ENCODE measurements around the gene ANO4.
"Not testable (repeated sequence)": the region's sequence is repeated elsewhere in the genome, so short reads cannot be mapped to it uniquely, and the experiment has no call there.

ANO4 gene

GRCh38 chr12:100927826-100928225 is 133.2 kb downstream of the ANO4 start:
- Histone ChIP-seq H3K27me3 (ENCODE audit: insufficient read depth, low read depth) (no peaks in the 10 kb centered on the region), H3K36me3 (ENCODE audit: insufficient read depth) (no peaks in the 10 kb centered on the region), H3K4me2 (no peak overlapping the region), H3K79me2 (ENCODE audit: insufficient read depth, low read depth) (no peaks in the 10 kb centered on the region), H3K27ac (no peak overlapping the region), H4K20me1 (ENCODE audit: insufficient read depth) (no peaks in the 10 kb centered on the region), H3K4me3 (IDR thresholded peaks at IDR 0.05; ENCODE audit: insufficient read depth, low read depth, low read length) (no peak overlapping the region), H2AFZ (ENCODE audit: low read depth) (no peak overlapping the region), H3K9ac (no peak overlapping the region), H3K4me1 (ENCODE audit: low read depth, poor library complexity, severe bottlenecking) (no peaks in the 10 kb centered on the region)
- TF ChIP-seq CTCF (conservative IDR thresholded peaks at IDR 0.05; ENCODE audit: low read depth, low read length): no peak

GRCh38 chr12:100932571-100932970 is 138.0 kb downstream of the ANO4 start:
- Histone ChIP-seq H2AFZ (ENCODE audit: low read depth) (no peak overlapping the region), H3K27ac (no peak overlapping the region), H3K27me3 (ENCODE audit: insufficient read depth, low read depth) (no peaks in the 10 kb centered on the region), H4K20me1 (ENCODE audit: insufficient read depth) (no peaks in the 10 kb centered on the region), H3K79me2 (ENCODE audit: insufficient read depth, low read depth) (no peaks in the 10 kb centered on the region), H3K36me3 (ENCODE audit: insufficient read depth) (no peaks in the 10 kb centered on the region), H3K4me2 (no peak overlapping the region), H3K4me3 (IDR thresholded peaks at IDR 0.05; ENCODE audit: insufficient read depth, low read depth, low read length) (no peak overlapping the region), H3K4me1 (ENCODE audit: low read depth, poor library complexity, severe bottlenecking) (no peaks in the 10 kb centered on the region), H3K9ac (no peak overlapping the region)
- no peak for TF ChIP-seq CTCF (conservative IDR thresholded peaks at IDR 0.05; ENCODE audit: low read depth, low read length)

- H3K27me3 ChIP-seq (ENCODE audit: insufficient read depth, low read depth); H3K4me1 ChIP-seq (ENCODE audit: low read depth, poor library complexity, severe bottlenecking); H3K4me2 ChIP-seq; H3K36me3 ChIP-seq (ENCODE audit: insufficient read depth); H3K9ac ChIP-seq; H4K20me1 ChIP-seq (ENCODE audit: insufficient read depth); H3K4me3 ChIP-seq (IDR thresholded peaks at IDR 0.05; ENCODE audit: insufficient read depth, low read depth, low read length); H2AFZ ChIP-seq (ENCODE audit: low read depth); H3K79me2 ChIP-seq (ENCODE audit: insufficient read depth, low read depth); H3K27ac ChIP-seq: not testable (repeated sequence)
Observed at GRCh38 chr12:100933531-100933930, 139.0 kb downstream of the ANO4 start.

- Histone ChIP-seq H3K27me3 (ENCODE audit: insufficient read depth, low read depth) (no peaks in the 10 kb centered on the region), H3K4me3 (IDR thresholded peaks at IDR 0.05; ENCODE audit: insufficient read depth, low read depth, low read length) (no peak overlapping the region), H2AFZ (ENCODE audit: low read depth) (no peak overlapping the region), H3K9ac (no peak overlapping the region), H3K36me3 (ENCODE audit: insufficient read depth) (no peaks in the 10 kb centered on the region), H4K20me1 (ENCODE audit: insufficient read depth) (no peaks in the 10 kb centered on the region), H3K4me1 (ENCODE audit: low read depth, poor library complexity, severe bottlenecking) (no peaks in the 10 kb centered on the region), H3K27ac (no peak overlapping the region), H3K79me2 (ENCODE audit: insufficient read depth, low read depth) (no peaks in the 10 kb centered on the region), H3K4me2 (no peak overlapping the region)
- no peak for TF ChIP-seq CTCF (conservative IDR thresholded peaks at IDR 0.05; ENCODE audit: low read depth, low read length)
Observed at GRCh38 chr12:100935929-100936328, 141.4 kb downstream of the ANO4 start.

DNA sequence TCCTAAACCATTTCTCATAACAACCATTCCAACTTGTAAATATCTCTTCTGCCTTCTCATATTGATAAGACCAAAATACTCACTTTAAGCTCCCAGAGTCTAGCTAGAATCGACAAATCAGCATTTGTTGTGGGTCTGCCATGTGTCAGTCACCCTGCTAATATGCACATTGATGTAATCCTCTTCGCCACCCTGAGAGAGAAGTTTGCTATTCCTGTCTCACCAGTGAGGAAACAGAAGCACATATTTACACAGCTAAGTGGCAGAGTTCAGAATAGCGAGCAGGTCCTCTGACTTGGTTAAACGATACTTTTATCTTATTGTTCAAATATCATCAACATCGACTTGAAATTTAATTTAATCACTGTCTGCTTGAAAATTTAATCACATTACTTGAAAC is 142.1 kb downstream of the ANO4 start:
- no peaks in the 10 kb centered on the region for H3K79me2 ChIP-seq (ENCODE audit: insufficient read depth, low read depth)
- H3K4me1 ChIP-seq (ENCODE audit: low read depth, poor library complexity, severe bottlenecking): no peaks in the 10 kb centered on the region
- H3K36me3 ChIP-seq (ENCODE audit: insufficient read depth): no peaks in the 10 kb centered on the region
- no peaks in the 10 kb centered on the region for H4K20me1 ChIP-seq (ENCODE audit: insufficient read depth)
- H3K27ac ChIP-seq: no peak overlapping the region
- no peak overlapping the region for H2AFZ ChIP-seq (ENCODE audit: low read depth)
- H3K4me2 ChIP-seq: no peak overlapping the region
- H3K4me3 ChIP-seq (IDR thresholded peaks at IDR 0.05; ENCODE audit: insufficient read depth, low read depth, low read length): no peak overlapping the region
- no peak for TF ChIP-seq CTCF (conservative IDR thresholded peaks at IDR 0.05; ENCODE audit: low read depth, low read length)
- H3K9ac ChIP-seq: no peak overlapping the region
- H3K27me3 ChIP-seq (ENCODE audit: insufficient read depth, low read depth): no peaks in the 10 kb centered on the region
